GM23338 (cell line): ENCODE results near the gene FIGNL1. TPM values are rescaled to one million over a fixed set of nuclear protein-coding genes. Genes with fewer than 3 reads are reported as not detected.

Source experiments
- EZH2phosphoT487 ChIP-seq: fragments of 200-600 bp; sonication (generic); IDR thresholded peaks from one replicate; pipeline ENCODE4 v1.8.1; 2018; ENCODE audit warnings: antibody characterized with exemption; ENCODE audit not compliant: unreplicated experiment
- NANOG ChIP-seq: IDR thresholded peaks from 2 replicates; pipeline ENCODE4 v1.6.1; 2016; ENCODE audit warnings: antibody characterized with exemption, borderline replicate concordance
- POLR2AphosphoS5 ChIP-seq: IDR thresholded peaks from 2 replicates; pipeline ENCODE4 v1.6.1; 2016; ENCODE audit warnings: antibody characterized with exemption, low read depth
- ZNF114 ChIP-seq: fragments of 250-450 bp; sonication (Bioruptor Pico); IDR thresholded peaks from 2 replicates; pipeline ENCODE4 v1.5.0; 2020; ENCODE audit warnings: mild to moderate bottlenecking, moderate library complexity
- polyA plus RNA-seq: library from polyadenylated mRNA; unstranded; fragments of >200 nt; fragmentation: Nextera tagmentation; extraction: Ambion mirVana; gene quantifications from 2 replicates; pipeline ENCODE4 v1.2.1, GENCODE V29; 2016
- total RNA-seq: library from RNA; depleted of rRNA; stranded (reverse); fragments of >200 nt; shearing (Covaris generic); gene quantifications from 2 replicates; pipeline ENCODE4 v1.2.3, GENCODE V29; 2014
- TF ChIP-seq, protein P1 (sequence below): fragments of 250-450 bp; sonication (Bioruptor Pico); IDR thresholded peaks from 2 replicates; pipeline ENCODE4 v1.5.0; 2020; ENCODE audit warnings: mild to moderate bottlenecking, moderate library complexity
- TF ChIP-seq, protein P2 (sequence below): IDR thresholded peaks from one replicate; pipeline ENCODE4 v1.6.1; 2018; ENCODE audit warnings: antibody characterized with exemption; ENCODE audit not compliant: unreplicated experiment
- TF ChIP-seq, protein P3 (sequence below): IDR thresholded peaks from 2 replicates; pipeline ENCODE4 v1.6.1; 2016; ENCODE audit warnings: antibody characterized with exemption
- TF ChIP-seq, protein P4 (sequence below), 2 experiments: fragments of 200-600 bp in 1 of 2; sonication (generic) in 1 of 2; conservative IDR thresholded peaks; 2 replicates each; pipeline versions ENCODE4 v1.5.1 to v1.6.1; 2016 to 2017; ENCODE audit warnings: antibody characterized with exemption in 2 of 2, low read depth in 2 of 2, mild to moderate bottlenecking in 2 of 2, moderate library complexity in 1 of 2

FIGNL1 gene
- total and polyA plus RNA-seq, 2 experiments from 2014 or later: 6.6 to 24.9 TPM

DNA sequence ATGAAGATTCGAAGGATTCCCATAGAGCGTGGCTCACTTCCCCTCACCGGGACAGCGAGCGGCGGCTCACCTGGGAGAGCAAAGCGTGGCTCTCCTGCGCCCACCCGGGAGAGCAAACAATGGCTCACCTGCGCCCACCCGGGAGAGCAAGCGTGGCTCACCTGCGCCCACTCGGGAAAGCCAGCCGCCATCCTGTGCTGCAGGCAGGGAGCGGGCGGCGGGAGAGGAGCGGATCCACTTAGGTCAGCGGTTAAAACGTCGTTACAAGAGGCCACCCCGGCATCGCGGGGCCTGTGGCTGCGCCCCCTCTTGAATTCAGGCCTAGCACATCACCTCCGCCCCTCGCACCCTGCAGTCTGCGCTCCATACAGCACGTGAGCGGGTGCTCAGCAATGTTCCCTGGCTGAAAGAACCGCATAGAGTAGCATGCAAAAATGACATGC, 461 bp upstream of the FIGNL1 start (continued):
- TF ChIP-seq, protein P1, sequence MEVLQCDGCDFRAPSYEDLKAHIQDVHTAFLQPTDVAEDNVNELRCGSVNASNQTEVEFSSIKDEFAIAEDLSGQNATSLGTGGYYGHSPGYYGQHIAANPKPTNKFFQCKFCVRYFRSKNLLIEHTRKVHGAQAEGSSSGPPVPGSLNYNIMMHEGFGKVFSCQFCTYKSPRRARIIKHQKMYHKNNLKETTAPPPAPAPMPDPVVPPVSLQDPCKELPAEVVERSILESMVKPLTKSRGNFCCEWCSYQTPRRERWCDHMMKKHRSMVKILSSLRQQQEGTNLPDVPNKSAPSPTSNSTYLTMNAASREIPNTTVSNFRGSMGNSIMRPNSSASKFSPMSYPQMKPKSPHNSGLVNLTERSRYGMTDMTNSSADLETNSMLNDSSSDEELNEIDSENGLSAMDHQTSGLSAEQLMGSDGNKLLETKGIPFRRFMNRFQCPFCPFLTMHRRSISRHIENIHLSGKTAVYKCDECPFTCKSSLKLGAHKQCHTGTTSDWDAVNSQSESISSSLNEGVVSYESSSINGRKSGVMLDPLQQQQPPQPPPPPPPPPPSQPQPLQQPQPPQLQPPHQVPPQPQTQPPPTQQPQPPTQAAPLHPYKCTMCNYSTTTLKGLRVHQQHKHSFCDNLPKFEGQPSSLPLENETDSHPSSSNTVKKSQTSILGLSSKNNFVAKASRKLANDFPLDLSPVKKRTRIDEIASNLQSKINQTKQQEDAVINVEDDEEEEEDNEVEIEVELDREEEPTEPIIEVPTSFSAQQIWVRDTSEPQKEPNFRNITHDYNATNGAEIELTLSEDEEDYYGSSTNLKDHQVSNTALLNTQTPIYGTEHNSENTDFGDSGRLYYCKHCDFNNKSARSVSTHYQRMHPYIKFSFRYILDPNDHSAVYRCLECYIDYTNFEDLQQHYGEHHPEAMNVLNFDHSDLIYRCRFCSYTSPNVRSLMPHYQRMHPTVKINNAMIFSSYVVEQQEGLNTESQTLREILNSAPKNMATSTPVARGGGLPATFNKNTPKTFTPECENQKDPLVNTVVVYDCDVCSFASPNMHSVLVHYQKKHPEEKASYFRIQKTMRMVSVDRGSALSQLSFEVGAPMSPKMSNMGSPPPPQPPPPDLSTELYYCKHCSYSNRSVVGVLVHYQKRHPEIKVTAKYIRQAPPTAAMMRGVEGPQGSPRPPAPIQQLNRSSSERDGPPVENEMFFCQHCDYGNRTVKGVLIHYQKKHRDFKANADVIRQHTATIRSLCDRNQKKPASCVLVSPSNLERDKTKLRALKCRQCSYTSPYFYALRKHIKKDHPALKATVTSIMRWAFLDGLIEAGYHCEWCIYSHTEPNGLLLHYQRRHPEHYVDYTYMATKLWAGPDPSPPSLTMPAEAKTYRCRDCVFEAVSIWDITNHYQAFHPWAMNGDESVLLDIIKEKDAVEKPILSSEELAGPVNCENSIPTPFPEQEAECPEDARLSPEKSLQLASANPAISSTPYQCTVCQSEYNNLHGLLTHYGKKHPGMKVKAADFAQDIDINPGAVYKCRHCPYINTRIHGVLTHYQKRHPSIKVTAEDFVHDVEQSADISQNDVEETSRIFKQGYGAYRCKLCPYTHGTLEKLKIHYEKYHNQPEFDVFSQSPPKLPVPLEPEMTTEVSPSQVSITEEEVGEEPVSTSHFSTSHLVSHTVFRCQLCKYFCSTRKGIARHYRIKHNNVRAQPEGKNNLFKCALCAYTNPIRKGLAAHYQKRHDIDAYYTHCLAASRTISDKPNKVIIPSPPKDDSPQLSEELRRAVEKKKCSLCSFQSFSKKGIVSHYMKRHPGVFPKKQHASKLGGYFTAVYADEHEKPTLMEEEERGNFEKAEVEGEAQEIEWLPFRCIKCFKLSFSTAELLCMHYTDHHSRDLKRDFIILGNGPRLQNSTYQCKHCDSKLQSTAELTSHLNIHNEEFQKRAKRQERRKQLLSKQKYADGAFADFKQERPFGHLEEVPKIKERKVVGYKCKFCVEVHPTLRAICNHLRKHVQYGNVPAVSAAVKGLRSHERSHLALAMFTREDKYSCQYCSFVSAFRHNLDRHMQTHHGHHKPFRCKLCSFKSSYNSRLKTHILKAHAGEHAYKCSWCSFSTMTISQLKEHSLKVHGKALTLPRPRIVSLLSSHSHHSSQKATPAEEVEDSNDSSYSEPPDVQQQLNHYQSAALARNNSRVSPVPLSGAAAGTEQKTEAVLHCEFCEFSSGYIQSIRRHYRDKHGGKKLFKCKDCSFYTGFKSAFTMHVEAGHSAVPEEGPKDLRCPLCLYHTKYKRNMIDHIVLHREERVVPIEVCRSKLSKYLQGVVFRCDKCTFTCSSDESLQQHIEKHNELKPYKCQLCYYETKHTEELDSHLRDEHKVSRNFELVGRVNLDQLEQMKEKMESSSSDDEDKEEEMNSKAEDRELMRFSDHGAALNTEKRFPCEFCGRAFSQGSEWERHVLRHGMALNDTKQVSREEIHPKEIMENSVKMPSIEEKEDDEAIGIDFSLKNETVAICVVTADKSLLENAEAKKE: no peak
- no peak for TF ChIP-seq EZH2phosphoT487
- TF ChIP-seq, protein P2, sequence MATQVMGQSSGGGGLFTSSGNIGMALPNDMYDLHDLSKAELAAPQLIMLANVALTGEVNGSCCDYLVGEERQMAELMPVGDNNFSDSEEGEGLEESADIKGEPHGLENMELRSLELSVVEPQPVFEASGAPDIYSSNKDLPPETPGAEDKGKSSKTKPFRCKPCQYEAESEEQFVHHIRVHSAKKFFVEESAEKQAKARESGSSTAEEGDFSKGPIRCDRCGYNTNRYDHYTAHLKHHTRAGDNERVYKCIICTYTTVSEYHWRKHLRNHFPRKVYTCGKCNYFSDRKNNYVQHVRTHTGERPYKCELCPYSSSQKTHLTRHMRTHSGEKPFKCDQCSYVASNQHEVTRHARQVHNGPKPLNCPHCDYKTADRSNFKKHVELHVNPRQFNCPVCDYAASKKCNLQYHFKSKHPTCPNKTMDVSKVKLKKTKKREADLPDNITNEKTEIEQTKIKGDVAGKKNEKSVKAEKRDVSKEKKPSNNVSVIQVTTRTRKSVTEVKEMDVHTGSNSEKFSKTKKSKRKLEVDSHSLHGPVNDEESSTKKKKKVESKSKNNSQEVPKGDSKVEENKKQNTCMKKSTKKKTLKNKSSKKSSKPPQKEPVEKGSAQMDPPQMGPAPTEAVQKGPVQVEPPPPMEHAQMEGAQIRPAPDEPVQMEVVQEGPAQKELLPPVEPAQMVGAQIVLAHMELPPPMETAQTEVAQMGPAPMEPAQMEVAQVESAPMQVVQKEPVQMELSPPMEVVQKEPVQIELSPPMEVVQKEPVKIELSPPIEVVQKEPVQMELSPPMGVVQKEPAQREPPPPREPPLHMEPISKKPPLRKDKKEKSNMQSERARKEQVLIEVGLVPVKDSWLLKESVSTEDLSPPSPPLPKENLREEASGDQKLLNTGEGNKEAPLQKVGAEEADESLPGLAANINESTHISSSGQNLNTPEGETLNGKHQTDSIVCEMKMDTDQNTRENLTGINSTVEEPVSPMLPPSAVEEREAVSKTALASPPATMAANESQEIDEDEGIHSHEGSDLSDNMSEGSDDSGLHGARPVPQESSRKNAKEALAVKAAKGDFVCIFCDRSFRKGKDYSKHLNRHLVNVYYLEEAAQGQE: no peak
- TF ChIP-seq, protein P3, sequence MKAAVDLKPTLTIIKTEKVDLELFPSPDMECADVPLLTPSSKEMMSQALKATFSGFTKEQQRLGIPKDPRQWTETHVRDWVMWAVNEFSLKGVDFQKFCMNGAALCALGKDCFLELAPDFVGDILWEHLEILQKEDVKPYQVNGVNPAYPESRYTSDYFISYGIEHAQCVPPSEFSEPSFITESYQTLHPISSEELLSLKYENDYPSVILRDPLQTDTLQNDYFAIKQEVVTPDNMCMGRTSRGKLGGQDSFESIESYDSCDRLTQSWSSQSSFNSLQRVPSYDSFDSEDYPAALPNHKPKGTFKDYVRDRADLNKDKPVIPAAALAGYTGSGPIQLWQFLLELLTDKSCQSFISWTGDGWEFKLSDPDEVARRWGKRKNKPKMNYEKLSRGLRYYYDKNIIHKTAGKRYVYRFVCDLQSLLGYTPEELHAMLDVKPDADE: no peak
- TF ChIP-seq, protein P4, sequence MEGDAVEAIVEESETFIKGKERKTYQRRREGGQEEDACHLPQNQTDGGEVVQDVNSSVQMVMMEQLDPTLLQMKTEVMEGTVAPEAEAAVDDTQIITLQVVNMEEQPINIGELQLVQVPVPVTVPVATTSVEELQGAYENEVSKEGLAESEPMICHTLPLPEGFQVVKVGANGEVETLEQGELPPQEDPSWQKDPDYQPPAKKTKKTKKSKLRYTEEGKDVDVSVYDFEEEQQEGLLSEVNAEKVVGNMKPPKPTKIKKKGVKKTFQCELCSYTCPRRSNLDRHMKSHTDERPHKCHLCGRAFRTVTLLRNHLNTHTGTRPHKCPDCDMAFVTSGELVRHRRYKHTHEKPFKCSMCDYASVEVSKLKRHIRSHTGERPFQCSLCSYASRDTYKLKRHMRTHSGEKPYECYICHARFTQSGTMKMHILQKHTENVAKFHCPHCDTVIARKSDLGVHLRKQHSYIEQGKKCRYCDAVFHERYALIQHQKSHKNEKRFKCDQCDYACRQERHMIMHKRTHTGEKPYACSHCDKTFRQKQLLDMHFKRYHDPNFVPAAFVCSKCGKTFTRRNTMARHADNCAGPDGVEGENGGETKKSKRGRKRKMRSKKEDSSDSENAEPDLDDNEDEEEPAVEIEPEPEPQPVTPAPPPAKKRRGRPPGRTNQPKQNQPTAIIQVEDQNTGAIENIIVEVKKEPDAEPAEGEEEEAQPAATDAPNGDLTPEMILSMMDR (conservative IDR thresholded peaks at IDR 0.05; ENCODE audit: low read depth in 2 of 2): no peak
- TF ChIP-seq POLR2AphosphoS5: no peak
- TF ChIP-seq ZNF114: no peak
- TF ChIP-seq NANOG: no peak
